Fibroblast of villous mesenchyme (primary cell): ENCODE results near the gene SOBP. TPM values are rescaled to one million over a fixed set of nuclear protein-coding genes. Genes with fewer than 3 reads are reported as not detected.
A peak's percentile ranks its signal among the peaks of the same experiment; 100 is the strongest.

Experiments
- DNase-seq: peaks from one replicate; pipeline ENCODE4 v3.0.0-alpha.2; 2010; ENCODE audit warnings: low read depth
- H3K4me3 ChIP-seq: 2 replicates; pipeline ENCODE4 v1.5.1; 2011; ENCODE audit warnings: low read depth, mild to moderate bottlenecking, low read length
- total RNA-seq: library from RNA; depleted of rRNA; stranded (reverse); fragments of >200 nt; gene quantifications from 2 replicates; pipeline ENCODE4 v1.2.3, GENCODE V29; 2012
- TF ChIP-seq, protein P1 (sequence below): IDR thresholded peaks from 2 replicates; pipeline ENCODE4 v1.5.1; 2012; ENCODE audit warnings: low read depth, mild to moderate bottlenecking, low read length; ENCODE audit not compliant: insufficient read depth

Gene SOBP
- total RNA-seq, 1 donor, result 1.3 TPM

DNA sequence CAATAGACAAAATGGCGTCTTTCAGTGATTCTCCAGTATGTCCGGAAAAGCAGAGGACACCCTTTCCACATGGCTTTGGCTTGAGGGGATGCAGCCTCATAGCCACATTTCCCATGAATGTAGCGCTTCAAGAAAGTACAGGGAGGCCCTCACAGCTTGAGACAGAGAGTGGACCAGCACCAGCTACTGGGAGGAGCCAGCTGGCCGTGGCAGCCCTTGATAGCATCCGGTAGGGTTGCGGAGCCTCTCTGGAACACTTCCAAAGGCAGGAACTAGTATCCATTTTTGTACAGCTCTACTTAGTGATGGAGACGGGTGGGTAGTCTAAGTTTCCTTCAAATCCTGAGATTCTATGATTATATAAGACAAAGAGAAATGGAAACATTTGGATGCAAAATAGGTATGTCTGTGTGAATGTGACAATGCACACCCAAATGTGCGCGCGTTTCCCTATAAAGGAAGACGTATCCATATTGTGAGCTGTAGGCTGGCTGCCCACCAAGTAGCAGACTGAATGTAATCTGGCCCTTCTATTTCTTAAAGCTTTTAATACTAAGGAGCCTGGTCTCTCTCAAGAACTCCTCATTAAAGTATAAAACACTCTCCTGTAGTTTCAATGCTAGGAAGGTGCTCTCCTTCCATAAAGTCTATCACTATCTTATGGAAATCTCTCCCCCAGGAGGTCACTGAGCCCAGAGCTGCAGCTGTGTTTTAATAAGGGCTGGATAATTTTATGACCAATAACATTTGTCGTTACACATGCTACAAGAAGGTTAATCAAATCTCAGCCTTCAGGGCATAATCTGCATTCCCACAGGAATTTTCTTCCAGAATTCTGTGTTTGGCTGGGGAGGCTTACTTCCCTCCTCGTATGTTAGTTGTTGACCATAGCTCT is 74.0 kb downstream of the SOBP start:
- DNase-seq, result peak; percentile 43
- H3K4me3 ChIP-seq, result no peak overlapping the region
- TF ChIP-seq, protein P1, sequence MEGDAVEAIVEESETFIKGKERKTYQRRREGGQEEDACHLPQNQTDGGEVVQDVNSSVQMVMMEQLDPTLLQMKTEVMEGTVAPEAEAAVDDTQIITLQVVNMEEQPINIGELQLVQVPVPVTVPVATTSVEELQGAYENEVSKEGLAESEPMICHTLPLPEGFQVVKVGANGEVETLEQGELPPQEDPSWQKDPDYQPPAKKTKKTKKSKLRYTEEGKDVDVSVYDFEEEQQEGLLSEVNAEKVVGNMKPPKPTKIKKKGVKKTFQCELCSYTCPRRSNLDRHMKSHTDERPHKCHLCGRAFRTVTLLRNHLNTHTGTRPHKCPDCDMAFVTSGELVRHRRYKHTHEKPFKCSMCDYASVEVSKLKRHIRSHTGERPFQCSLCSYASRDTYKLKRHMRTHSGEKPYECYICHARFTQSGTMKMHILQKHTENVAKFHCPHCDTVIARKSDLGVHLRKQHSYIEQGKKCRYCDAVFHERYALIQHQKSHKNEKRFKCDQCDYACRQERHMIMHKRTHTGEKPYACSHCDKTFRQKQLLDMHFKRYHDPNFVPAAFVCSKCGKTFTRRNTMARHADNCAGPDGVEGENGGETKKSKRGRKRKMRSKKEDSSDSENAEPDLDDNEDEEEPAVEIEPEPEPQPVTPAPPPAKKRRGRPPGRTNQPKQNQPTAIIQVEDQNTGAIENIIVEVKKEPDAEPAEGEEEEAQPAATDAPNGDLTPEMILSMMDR, result no peak

DNA sequence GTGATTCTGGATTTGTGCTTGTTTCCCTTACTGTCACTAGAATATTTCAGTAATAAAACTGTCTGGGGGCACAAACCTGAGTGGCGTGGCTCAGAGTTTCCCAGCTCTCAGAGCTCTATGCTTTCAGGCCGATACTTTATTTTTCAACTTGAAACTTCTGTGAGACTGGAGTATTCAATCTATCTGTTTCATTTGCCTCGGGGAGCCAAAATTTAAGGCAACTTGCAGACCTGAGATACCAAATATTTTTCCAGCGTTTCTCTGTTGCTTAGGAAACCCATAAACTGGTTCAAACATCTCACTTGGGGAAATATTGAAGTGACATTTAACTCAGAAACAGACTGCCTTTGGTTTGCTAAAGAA is 74.7 kb downstream of the SOBP start:
- no peak overlapping the region for H3K4me3 ChIP-seq
- DNase-seq, result peak; percentile 12
- TF ChIP-seq, protein P1, result no peak

DNA sequence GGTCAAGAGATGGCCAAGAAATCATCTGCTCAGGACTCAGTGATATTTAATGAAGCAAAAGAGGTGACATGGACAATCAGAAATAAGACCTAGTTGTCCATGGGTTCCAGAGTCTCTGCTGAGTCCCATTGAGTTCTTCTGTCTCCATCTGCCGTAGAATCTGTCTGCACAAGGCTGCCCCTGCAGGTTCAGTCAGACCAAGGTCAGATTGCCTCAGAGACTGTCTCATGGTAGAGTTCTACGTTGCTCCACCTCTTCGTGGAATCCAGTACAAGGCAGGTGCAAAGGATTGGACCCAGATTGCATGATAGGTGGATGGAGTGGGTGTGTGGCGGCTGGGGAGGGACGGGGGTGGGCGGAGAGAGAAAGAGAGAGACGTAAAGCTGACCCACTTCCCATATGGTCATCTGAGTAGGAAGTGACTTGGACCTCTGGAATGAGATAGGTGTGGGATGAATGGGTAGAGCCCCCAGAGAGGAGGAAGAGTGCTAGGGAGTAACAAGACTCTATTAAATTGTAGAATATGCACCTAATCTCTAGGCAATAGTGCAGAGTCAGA is 75.3 kb downstream of the SOBP start:
- DNase-seq, result no peak
- H3K4me3 ChIP-seq, result no peak overlapping the region
- TF ChIP-seq, protein P1, result no peak

DNA sequence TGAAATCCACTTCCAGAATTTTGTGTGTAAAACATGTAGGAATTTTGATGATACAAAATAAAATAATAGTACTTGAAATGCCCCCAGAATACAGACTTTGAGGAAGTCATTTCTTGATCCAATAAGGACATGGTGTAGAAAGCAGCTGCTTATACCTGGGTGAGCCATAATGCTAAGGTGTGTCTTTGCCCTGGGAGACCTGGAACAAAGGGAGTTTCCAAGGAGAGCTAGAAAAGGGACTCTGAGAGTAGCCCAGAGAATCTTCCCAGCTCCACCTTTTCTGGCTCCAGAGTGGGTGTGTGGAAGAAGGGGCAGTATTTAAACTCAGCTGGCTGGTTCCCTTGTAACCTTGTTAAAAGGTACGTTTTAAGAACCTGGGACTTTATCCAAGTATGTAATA is 77.7 kb downstream of the SOBP start:
- DNase-seq, result no peak
- H3K4me3 ChIP-seq, result no peak overlapping the region
- TF ChIP-seq, protein P1, result no peak

DNA sequence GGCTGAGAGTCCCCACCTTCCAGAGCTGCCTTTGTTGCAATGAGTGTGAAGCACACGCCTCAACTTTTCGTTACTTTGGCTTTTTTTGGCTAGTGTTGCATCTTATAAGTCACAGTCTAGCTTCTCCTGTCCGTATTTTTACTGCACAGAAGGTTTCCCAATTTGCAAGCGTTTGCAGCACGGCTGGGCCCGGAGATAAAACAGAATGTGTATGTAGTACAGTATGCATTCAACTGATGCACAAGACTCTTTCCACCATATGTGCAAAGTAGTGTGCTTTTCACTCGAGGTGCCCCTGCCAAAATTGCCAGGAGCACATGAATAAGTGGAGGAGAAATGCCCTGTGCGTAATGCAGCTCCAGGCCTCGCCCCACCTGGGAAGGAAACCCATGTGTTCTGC is 79.6 kb downstream of the SOBP start:
- H3K4me3 ChIP-seq, result no peak overlapping the region
- DNase-seq, result no peak
- TF ChIP-seq, protein P1, result no peak

DNA sequence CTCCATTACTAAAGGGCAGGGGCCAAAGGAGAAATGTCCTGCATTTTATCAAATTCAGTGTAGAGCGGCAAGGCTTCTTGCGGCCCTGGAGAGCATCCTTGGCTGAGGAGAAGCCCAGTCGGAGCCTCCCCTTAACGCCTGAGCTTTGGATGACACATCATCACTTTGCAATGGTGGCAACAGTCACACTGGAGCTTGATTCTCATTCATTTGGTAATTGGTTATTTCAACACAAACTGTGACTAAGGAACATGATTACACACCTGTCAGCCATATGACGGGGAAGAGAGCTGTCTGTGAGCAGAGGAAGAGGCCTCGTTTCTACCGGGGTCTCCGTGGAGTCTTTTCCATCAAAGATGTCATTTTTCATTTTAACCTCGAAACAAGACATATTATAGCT is 81.4 kb downstream of the SOBP start:
- no peak overlapping the region for H3K4me3 ChIP-seq
- TF ChIP-seq, protein P1, result no peak
- no peak for DNase-seq
